Lower lobe of right lung (tissue), 2 donors: Measurements from ENCODE around the gene FGFRL1. TPM values are rescaled to one million over a fixed set of nuclear protein-coding genes. Genes with fewer than 3 reads are reported as not detected.
A peak's percentile ranks its signal among the peaks of the same experiment; 100 is the strongest.

Experiments used
- ATAC-seq, 2 donors: fragments of 200-7000 bp; cut with Tn5 transposase; one replicate each; pipeline ENCODE4 v1.9.1; 2020 to 2022; ENCODE audit warnings: mild to moderate bottlenecking in 2 of 2, moderate library complexity in 2 of 2
- DNase-seq: peaks from one replicate; pipeline ENCODE4 v3.0.0-alpha.2; 2020
- H3K27ac ChIP-seq: fragments of 200-600 bp; one replicate; pipeline ENCODE4 v1.8.0; 2022
- H3K27me3 ChIP-seq: fragments of 200-600 bp; one replicate; pipeline ENCODE4 v1.8.0; 2022; ENCODE audit warnings: low read depth
- H3K36me3 ChIP-seq: fragments of 200-600 bp; one replicate; pipeline ENCODE4 v1.8.0; 2022; ENCODE audit warnings: mild to moderate bottlenecking
- H3K4me1 ChIP-seq: fragments of 200-600 bp; one replicate; pipeline ENCODE4 v1.8.0; 2022
- H3K4me3 ChIP-seq: fragments of 200-600 bp; one replicate; pipeline ENCODE4 v1.8.0; 2022; ENCODE audit warnings: mild to moderate bottlenecking
- H3K9me3 ChIP-seq: fragments of 200-600 bp; one replicate; pipeline ENCODE4 v1.8.0; 2022
- CTCF ChIP-seq: fragments of 200-600 bp; IDR thresholded peaks from one replicate; pipeline ENCODE4 v1.8.0; 2022; ENCODE audit warnings: antibody characterized with exemption, mild to moderate bottlenecking
- intact Hi-C: fragments of 100-400 bp; cut with DNase I; formaldehyde crosslinking; loops from one replicate; pipeline ENCODE4 v1.11.0; 2022
- total RNA-seq: library from RNA; stranded (reverse); fragmentation: NEBNext Ultra II Directional; extraction: Animal tissue kit (Norgen Biotek cat#: 25700); gene quantifications from one replicate; pipeline ENCODE4 v1.2.1, GENCODE V29; 2021
- donor health status: DM: no; HTN: yes; CAD: no; lungs with severe emphysema.

FGFRL1 gene
- total RNA-seq, 1 donor from 2014 or later: 23.4 TPM

GRCh38 chr4:1055721-1056590 lies 44.5 kb downstream of the FGFRL1 start:
- TF ChIP-seq CTCF: no peak
- intact Hi-C loops: no loop called here
- Histone ChIP-seq H3K4me3 (peak overlapping the region; percentile 32), H3K9me3 (no peaks in the 10 kb centered on the region), H3K36me3 (no peaks in the 10 kb centered on the region), H3K27ac (peak overlapping the region; percentile 49), H3K4me1 (peaks cover 16% of the 10 kb centered on the region), H3K27me3 (peaks cover 63% of the 10 kb centered on the region)
- ATAC-seq (peak; percentile 56 to 68), DNase-seq (no peak)

- Histone ChIP-seq H3K36me3 (no peaks in the 10 kb centered on the region), H3K4me3 (no peak overlapping the region), H3K4me1 (peaks cover 16% of the 10 kb centered on the region), H3K9me3 (no peaks in the 10 kb centered on the region), H3K27me3 (peaks cover 56% of the 10 kb centered on the region), H3K27ac (no peak overlapping the region)
- TF ChIP-seq CTCF: no peak
- ATAC-seq (no peak), DNase-seq (no peak)
- intact Hi-C loops: no loop called here
Observed at GRCh38 chr4:1056671-1057402, 45.4 kb downstream of the FGFRL1 start.

GRCh38 chr4:1057403-1057745 lies 45.9 kb downstream of the FGFRL1 start:
- no peak for DNase-seq
- peaks cover 16% of the 10 kb centered on the region for H3K4me1 ChIP-seq
- peaks cover 51% of the 10 kb centered on the region for H3K27me3 ChIP-seq
- H3K4me3 ChIP-seq: no peak overlapping the region
- ATAC-seq: no peak
- no peaks in the 10 kb centered on the region for H3K9me3 ChIP-seq
- H3K27ac ChIP-seq: no peak overlapping the region
- H3K36me3 ChIP-seq: no peaks in the 10 kb centered on the region
- intact Hi-C loops: no loop called here
- no peak for TF ChIP-seq CTCF

DNA sequence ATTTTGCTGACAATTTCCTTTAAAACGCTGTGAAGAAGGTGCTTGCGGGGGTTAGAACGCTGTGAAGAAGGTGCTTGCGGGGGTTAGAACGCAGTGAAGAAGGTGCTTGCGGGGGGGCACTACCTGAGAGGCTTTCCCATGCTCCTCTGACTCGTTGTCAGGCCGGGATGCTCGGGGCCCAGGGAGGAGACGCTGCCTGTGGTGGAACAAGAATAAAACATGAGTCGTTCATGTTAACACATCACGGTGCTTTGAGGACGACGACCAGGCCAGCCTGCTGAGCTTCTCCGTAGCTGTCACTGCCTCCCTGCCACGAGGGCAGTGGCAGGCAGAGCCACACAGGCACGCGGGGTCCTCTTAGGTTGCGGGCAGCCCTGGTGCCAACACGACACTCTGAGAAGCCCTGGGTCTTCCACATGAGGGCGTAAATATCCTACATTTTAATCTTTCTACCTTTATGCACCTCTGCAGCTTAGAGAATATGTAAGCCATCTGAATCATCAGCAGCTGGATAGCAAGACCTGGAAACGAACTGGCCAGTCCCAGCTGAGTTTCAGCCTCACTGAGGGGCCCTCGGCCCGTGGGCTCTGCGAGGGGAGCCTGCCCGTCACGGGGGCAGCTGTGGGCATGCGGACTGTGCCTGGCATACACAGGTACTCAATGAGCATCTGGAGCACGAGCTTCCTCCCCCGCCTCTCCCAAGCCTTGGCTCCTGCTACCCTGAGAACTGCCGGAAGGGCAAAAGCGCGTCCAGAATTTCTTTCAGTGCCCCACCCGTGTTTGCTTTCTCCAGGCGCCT lies 47.0 kb downstream of the FGFRL1 start:
- intact Hi-C loops: no loop called here
- peaks cover 41% of the 10 kb centered on the region for H3K27me3 ChIP-seq
- no peaks in the 10 kb centered on the region for H3K36me3 ChIP-seq
- peaks cover 6% of the 10 kb centered on the region for H3K4me1 ChIP-seq
- H3K9me3 ChIP-seq: no peaks in the 10 kb centered on the region
- no peak for DNase-seq
- peak; percentile 9 to 32 for ATAC-seq
- no peak overlapping the region for H3K4me3 ChIP-seq
- TF ChIP-seq CTCF: no peak
- no peak overlapping the region for H3K27ac ChIP-seq

GRCh38 chr4:1058997-1059665 lies 47.7 kb downstream of the FGFRL1 start:
- no peaks in the 10 kb centered on the region for H3K9me3 ChIP-seq
- intact Hi-C loops: no loop called here
- peaks cover 40% of the 10 kb centered on the region for H3K27me3 ChIP-seq
- no peaks in the 10 kb centered on the region for H3K36me3 ChIP-seq
- ATAC-seq (no peak), DNase-seq (no peak)
- no peak overlapping the region for H3K27ac ChIP-seq
- TF ChIP-seq CTCF: no peak
- H3K4me1 ChIP-seq: peaks cover 6% of the 10 kb centered on the region
- H3K4me3 ChIP-seq: no peak overlapping the region
